HG02852 (cell line): Measurements from ENCODE around the gene SLC7A9.
"Not testable (repeated sequence)": the region's sequence is repeated elsewhere in the genome, so short reads cannot be mapped to it uniquely, and the experiment has no call there.

Source experiments
- ATAC-seq: cut with Tn5 transposase; IDR thresholded peaks from one replicate; pipeline ENCODE4 v1.9.1; 2021; ENCODE audit warnings: mild to moderate bottlenecking, moderate library complexity; ENCODE audit not compliant: unreplicated experiment

The SLC7A9 gene

GRCh38 chr19:32885255-32885654 lies 15.7 kb upstream of the SLC7A9 start:
- ATAC-seq: not testable (repeated sequence)

- no peak for ATAC-seq
Observed at GRCh38 chr19:32881766-32882165, 12.2 kb upstream of the SLC7A9 start.

DNA sequence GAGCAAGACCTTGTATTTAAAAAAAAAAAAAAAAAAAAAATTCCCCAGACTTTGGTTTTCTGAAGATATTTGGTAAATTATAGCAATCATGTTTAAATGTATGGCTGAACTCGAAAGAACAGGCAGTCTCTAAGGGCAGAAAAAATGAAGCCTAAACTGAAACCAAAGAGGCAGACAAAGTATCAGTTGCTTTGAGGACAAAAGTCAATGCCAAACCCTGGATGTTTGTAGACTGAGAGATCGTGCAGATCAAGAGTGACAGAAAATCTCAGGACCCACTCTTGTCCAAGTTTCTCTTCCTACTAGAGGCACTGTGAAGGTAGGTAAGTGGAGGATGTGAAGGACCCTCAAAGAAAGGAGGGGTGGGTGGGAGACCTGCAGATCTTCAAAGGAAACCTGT lies 11.1 kb upstream of the SLC7A9 start:
- ATAC-seq: no peak

GRCh38 chr19:32879741-32880140 lies 10.2 kb upstream of the SLC7A9 start:
- ATAC-seq: no peak

- ATAC-seq: no peak
Observed at GRCh38 chr19:32878988-32879387, 9.4 kb upstream of the SLC7A9 start.

DNA sequence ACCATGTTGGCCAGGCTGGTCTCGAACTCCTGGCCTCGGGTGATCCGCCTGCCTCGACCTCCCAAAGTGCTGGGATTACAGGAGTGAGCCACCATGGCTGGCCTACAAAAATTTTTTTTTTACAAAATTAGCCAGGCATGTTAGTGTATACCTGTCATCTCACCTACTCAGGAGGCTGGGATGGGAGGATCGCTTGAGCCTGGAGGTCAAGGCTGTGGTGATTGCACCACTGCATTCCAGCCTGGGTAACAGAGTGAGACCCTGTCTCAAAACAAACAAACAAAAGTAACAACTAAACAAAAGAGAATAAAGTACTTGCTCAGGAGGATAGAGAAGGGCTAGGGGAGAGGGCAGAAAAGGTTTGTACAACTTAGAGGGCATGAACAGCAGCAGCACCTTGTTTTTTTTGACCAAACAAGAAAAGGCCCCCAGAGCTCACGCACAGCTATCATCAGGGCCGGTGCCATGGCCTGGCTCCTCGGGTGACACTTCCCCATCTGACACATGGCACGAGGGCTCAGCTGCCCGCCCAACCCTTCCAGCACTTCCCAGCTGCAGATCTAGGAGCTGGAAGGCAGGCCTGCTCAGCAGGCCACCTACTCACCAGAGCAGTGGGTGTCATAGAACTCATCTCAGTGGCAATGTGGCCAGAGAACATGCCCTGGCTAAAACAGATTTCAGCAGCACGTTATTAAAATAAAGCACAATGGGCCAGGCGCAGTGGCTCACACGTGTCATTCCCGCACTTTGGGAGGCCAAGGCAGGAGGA lies 8.6 kb upstream of the SLC7A9 start:
- no peak for ATAC-seq

DNA sequence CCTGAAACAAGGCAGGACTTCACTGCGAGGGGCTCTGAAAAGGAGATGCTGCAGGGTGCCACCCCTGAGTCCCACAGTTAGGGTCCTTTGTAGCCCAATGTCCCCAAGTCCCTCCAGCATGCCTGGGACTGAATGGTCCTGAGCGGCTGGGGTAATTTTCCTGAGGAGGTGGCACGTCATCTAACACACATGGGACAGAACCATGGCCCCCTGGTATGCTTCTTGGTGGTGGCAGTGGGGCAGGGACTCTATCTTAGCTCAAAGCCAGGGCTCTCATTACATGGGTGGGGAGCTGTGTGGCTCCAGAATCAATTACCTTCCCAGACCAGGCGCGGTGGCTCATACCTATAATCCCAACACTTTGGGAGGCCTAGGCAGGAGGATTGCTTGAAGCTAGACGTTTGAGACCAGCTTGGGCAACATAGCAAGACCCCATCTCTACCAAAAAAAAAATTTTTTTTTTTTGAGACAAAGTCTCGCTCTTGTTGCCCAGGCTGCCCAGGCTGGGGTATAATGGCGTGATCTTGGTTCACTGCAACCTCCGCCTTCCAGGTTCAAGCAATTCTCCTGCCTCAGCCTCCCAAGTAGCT lies 7.9 kb upstream of the SLC7A9 start:
- ATAC-seq: no peak

- no peak for ATAC-seq
Observed at GRCh38 chr19:32876919-32877285, 7.3 kb upstream of the SLC7A9 start.

DNA sequence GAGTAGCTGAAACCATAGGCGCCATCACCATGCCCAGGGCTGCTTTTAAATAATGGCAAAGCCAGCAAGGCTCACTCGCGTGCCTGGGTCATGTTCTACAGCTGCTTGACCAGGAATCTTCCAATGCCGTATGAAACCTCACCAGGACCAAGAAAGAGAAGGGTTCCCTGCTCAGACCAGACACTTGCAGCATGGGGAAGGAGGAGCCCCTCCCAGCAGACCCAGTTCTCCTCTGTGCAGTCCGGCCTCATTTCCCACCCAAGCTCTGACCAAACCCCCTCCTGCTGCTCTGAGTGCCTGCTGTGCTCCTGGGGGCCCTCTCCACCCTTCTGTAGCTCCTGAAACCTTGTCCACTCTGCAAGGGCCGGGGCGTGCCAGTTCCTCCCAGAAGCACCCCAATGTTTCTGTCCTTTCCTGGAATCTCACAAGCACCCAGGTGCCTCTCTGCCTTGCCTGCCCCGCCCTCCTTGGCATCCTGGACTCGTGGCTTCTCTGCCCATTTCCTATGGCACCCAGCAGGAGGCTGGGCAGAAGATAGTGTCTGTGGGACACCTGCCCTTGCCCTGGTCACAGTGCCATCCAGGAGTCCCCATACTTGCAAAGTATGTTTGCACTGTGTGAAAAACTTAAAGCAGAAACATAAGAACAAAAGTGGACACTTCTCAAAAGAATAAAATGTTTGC lies 6.8 kb upstream of the SLC7A9 start:
- no peak for ATAC-seq

GRCh38 chr19:32875428-32875827 lies 5.9 kb upstream of the SLC7A9 start:
- ATAC-seq: no peak

DNA sequence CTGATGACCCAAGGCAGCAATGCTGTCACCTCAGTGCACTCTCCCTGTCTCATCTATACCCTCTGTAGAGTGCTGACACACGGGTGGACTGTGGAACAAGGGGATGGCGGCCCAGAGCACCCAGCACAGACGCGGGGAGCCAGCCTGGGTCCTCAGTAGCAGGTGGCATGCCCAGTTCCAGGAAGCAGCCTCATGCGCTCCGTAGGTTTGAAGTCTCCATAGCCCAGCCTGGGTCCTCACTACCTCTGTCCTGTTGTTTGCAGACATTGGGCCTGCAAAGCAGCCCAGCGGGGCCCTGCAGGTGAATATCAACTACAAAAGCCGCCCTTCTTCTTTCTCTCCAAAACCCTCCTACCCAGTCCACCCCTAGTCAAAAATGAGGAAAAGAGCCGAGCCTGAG lies 5.0 kb upstream of the SLC7A9 start:
- no peak for ATAC-seq

- no peak for ATAC-seq
Observed at GRCh38 chr19:32873247-32873959, 3.8 kb upstream of the SLC7A9 start.

DNA sequence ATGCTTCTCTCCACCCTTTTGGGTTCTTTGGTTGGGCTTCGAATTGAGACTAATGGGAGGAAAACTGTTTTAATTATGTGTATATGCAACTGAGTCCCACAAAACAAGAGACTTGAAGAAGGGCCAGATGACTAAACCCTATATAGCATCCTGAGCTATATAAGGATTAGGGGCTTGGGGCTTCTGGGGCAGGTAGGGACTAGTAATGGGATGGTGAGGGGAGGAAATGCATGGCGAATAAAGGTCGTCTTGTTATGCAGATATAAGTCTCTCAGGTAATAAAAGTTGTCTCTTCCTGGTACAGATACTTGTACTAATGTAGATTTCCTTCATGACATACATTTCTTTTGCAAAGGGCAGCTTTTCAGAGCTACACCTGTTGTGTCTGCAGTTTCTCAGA lies 2.8 kb upstream of the SLC7A9 start:
- ATAC-seq: no peak

- no peak for ATAC-seq
Observed at GRCh38 chr19:32870981-32871451, 1.4 kb upstream of the SLC7A9 start.

- ATAC-seq: no peak
Observed at GRCh38 chr19:32869966-32870573, 503 bp upstream of the SLC7A9 start.

- no peak for ATAC-seq
Observed at GRCh38 chr19:32868206-32868950, 1.2 kb downstream of the SLC7A9 start.

GRCh38 chr19:32867436-32867835 lies 2.1 kb downstream of the SLC7A9 start:
- ATAC-seq: not testable (repeated sequence)

GRCh38 chr19:32866564-32867265 lies 2.9 kb downstream of the SLC7A9 start:
- ATAC-seq: no peak

DNA sequence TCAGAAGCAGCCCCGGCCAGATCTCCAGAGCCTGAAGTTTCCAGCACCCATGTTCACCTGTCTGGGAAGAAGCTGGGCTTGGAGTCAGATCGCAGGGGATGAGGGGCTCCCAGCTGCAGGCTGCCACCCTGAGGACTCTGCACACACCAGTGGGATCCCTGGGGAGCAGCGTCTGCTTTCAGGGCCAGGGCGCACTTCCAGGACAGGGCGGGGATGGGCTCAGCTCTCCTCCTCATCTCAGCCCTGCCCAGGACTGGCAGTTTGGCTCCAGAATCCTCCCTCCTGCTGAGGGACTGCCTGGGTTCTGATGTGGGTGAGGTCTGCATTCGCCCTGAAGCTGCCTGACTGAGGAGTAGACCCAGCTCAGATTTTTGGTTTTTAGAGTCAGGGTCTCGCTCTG lies 3.5 kb downstream of the SLC7A9 start:
- no peak for ATAC-seq

DNA sequence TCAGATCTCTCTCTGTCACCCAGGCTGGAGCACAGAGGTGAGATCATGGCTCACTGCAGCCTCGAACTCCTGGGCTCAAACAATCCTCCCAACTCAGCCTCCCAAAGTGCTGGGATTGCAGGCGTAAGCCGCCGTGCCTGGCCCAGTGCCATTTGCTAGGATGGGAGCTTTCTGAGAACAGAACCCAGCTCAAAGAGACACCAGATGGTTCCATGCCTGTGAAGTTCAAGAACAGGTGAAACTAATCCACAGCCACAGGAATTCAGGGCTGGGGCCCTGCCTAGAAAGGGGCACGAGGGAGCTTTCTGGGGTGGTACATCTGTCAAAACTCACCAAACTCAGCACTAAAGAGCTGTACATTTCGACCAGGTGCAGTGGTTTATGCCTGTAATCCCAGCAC lies 4.2 kb downstream of the SLC7A9 start:
- no peak for ATAC-seq
